Psoas muscle (tissue), 8 donors: Measurements from ENCODE around the gene SMO. TPM values are rescaled to one million over a fixed set of nuclear protein-coding genes. Genes with fewer than 3 reads are reported as not detected.

ENCODE experiments used
- ATAC-seq, 4 donors: fragments of 200-7000 bp; cut with Tn5 transposase; one replicate each; pipeline ENCODE4 v1.9.1; 2020; ENCODE audit warnings: moderate library complexity in 3 of 4, mild to moderate bottlenecking in 2 of 4
- DNase-seq, 2 donors: peaks; one replicate each; pipeline ENCODE4 v3.0.0-alpha.2; 2020
- H3K27ac ChIP-seq: fragments of 200-600 bp; one replicate; pipeline ENCODE4 v1.8.0; 2022
- H3K27me3 ChIP-seq, 3 donors: fragments of 200-600 bp in 1 of 3; one replicate each; pipeline versions ENCODE4 v1.6.1 to v1.8.0; 2013 to 2022; ENCODE audit warnings: low read length in 2 of 3, mild to moderate bottlenecking in 2 of 3, moderate library complexity in 1 of 3; ENCODE audit not compliant: insufficient read depth in 3 of 3
- H3K36me3 ChIP-seq, 2 donors: fragments of 200-600 bp in 1 of 2; one replicate each; pipeline versions ENCODE4 v1.6.1 to v1.8.0; 2013 to 2022; ENCODE audit warnings: low read depth in 1 of 2, mild to moderate bottlenecking in 1 of 2, moderate library complexity in 1 of 2; ENCODE audit not compliant: insufficient read depth in 1 of 2
- H3K4me1 ChIP-seq: fragments of 200-600 bp; one replicate; pipeline ENCODE4 v1.8.0; 2022
- H3K4me3 ChIP-seq: fragments of 200-600 bp; one replicate; pipeline ENCODE4 v1.8.0; 2022; ENCODE audit warnings: mild to moderate bottlenecking
- H3K9me3 ChIP-seq: fragments of 200-600 bp; one replicate; pipeline ENCODE4 v1.8.0; 2022
- CTCF ChIP-seq: fragments of 200-600 bp; IDR thresholded peaks from one replicate; pipeline ENCODE4 v1.8.0; 2022; ENCODE audit warnings: antibody characterized with exemption
- WGBS, 3 donors: extraction: QIAGEN DNeasy Blood & Tissue Kit; methylation state at CpG; one replicate each; pipeline versions ENCODE4 v1.1.6 to v1.1.7; 2013; 5-methylcytosine and 5-hydroxymethylcytosine counted together
- intact Hi-C, 2 donors: fragments of 100-400 bp; cut with DNase I; formaldehyde crosslinking; loops; one replicate each; pipeline versions ENCODE4 v1.11.0 to v1.14.2; 2022
- long read RNA-seq, 2 donors: library from polyadenylated mRNA; unstranded; transcript quantifications; one replicate each; pipeline ENCODE4 v2.0.0, GENCODE V29; 2021
- polyA plus RNA-seq, 3 donors: library from polyadenylated mRNA; stranded (reverse); fragments of 200-250 nt; gene quantifications; one replicate each; pipeline ENCODE4 v1.2.3, GENCODE V29; 2013
- total RNA-seq, 4 donors: library from RNA; stranded (reverse); fragmentation: NEBNext Ultra II Directional in 2 of 4; extraction: Animal tissue kit (Norgen Biotek cat#: 25700) in 2 of 4; gene quantifications; one replicate each; pipeline versions ENCODE4 v1.2.1 to v1.2.4, GENCODE V29; 2021 to 2023
- donor health status: healthy with polysubstance abuse.
- donor health status: DM: no; HTN: no; CAD: no; lungs with moderate emphysema.
- donor health status: Bipolar disorder and iron deficiency.
- donor health status: healthy.
- donor health status: DM: yes; HTN: yes; CAD: no.
- donor health status: DM: no; HTN: no; CAD: no.
- donor health status: DM: no; HTN: no; CAD: no.
- donor health status: DM: yes; HTN: yes; CAD: no.

Gene SMO
- total RNA-seq (1 to 10 TPM; 1.4 to 6.0 (median 2.6) TPM), polyA plus RNA-seq (1 to 10 TPM in 1 of 3 donors, under 1 TPM in 2; 0.52 to 1.1 (median 0.93) TPM)
- long read RNA-seq, donor 1, partial matches to known transcripts = 1 of 1 reads
- long read RNA-seq, donor 1, other reads (novel, unspliced or antisense) = 0 of 1 reads
- long read RNA-seq, donor 2, partial matches to known transcripts = 3 of 4 reads
- long read RNA-seq, donor 2, other reads (novel, unspliced or antisense) = 1 of 4 reads

GRCh38 chr7:129188372-129188891 is at the start of gene SMO:
Gene SMO, plus strand, starts transcription at chr7:129188633. Its CDS starts 519 bp downstream, at chr7:129189152.
- 0 to 1% (median 1%) methylated on average over 29 to 48 of the region's 48 CpGs for WGBS, 3 donors
- no peak for TF ChIP-seq CTCF
- Histone ChIP-seq H3K9me3 (no peaks in the 10 kb centered on the region), H3K27ac (no peak within 1 kb of the TSS), H3K4me1 (peaks cover 11% of the 10 kb centered on the region), H3K4me3 (peak within 1 kb of the TSS; percentile 82), H3K36me3 (no peaks in the 10 kb centered on the region), H3K27me3 (no peaks in the 10 kb centered on the region)
- DNase-seq (peak; percentile 55 to 64), ATAC-seq (peak; percentile 54 to 85 (median 72))
- intact Hi-C loops = no loop called here

- Histone ChIP-seq H3K36me3 (no peaks in the 10 kb centered on the region), H3K9me3 (no peaks in the 10 kb centered on the region), H3K4me3 (peak overlapping the region; percentile 71), H3K4me1 (peaks cover 9% of the 10 kb centered on the region), H3K27me3 (peaks cover 0 to 9% (median 0%) of the 10 kb centered on the region in 3 donors), H3K27ac (no peak overlapping the region)
- 25 to 28% (median 26%) methylated on average over 10 of the region's 10 CpGs for WGBS, 3 donors
- DNase-seq (no peak), ATAC-seq (no peak)
- no peak for TF ChIP-seq CTCF
- intact Hi-C loops = no loop called here
Measured at GRCh38 chr7:129143724-129144094, 44.7 kb upstream of the SMO start.

- ATAC-seq (peak; percentile 95 to 99 (median 98)), DNase-seq (peak; percentile 78 to 84)
- Histone ChIP-seq H3K27me3 (peaks cover 0 to 9% (median 0%) of the 10 kb centered on the region in 3 donors), H3K36me3 (no peaks in the 10 kb centered on the region), H3K9me3 (no peaks in the 10 kb centered on the region), H3K4me3 (peak within 1 kb of the TSS; percentile 71), H3K4me1 (peaks cover 9% of the 10 kb centered on the region), H3K27ac (no peak within 1 kb of the TSS)
- TF ChIP-seq CTCF = no peak
- intact Hi-C loops = no loop called here
- WGBS, 3 donors = 1% methylated on average over 37 to 43 of the region's 43 CpGs
Measured at GRCh38 chr7:129144095-129144833, 44.2 kb upstream of the SMO start, which contains the start of gene TSPAN33. Gene TSPAN33, plus strand, starts transcription at chr7:129144707. Its CDS starts 274 bp downstream, at chr7:129144981.

- ATAC-seq (peak in 2 of 4 donors; percentile 7 to 22), DNase-seq (no peak)
- Histone ChIP-seq H3K27me3 (peaks cover 0 to 9% (median 0%) of the 10 kb centered on the region in 3 donors), H3K4me3 (peak overlapping the region; percentile 71), H3K27ac (no peak overlapping the region), H3K36me3 (no peaks in the 10 kb centered on the region), H3K9me3 (no peaks in the 10 kb centered on the region), H3K4me1 (peaks cover 9% of the 10 kb centered on the region)
- no peak for TF ChIP-seq CTCF
- intact Hi-C loops = no loop called here
- 9 to 15% (median 9%) methylated on average over 38 to 58 of the region's 58 CpGs for WGBS, 3 donors
Measured at GRCh38 chr7:129144834-129145668, 43.4 kb upstream of the SMO start.
